Measurements from ENCODE around the gene HDAC9.
A peak's percentile ranks its signal among the peaks of the same experiment; 100 is the strongest.

Gene HDAC9

DNA sequence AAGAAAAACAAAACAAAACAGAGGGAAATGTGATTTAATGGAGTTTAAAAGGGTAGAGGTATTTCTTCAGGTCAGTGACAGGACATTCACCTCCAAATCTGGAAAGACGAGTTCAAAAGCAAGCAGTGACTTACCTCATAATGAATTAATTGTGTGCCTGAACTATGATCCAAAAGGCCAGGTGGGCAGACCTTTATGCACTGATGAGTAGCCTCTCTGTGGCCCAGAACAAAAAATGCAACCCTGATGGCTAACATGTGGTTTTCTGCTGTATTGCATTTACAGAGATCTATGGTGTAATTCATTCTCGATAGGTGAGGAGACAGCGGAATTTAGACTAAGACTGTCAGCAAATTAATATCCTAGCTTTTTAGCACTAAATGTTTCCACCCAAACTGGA lies 142.0 kb downstream of the HDAC9 start:
- no peak for DNase-seq (ENCODE audit: low read depth, low spot score)
- H3K4me3 ChIP-seq (ENCODE audit: low read length) = no peak overlapping the region

GRCh38 chr7:18638594-18639452 lies 143.3 kb downstream of the HDAC9 start:
- no peak for DNase-seq (ENCODE audit: low read depth, low spot score)
- H3K4me3 ChIP-seq (ENCODE audit: low read length) = no peak overlapping the region

GRCh38 chr7:18639711-18640110 lies 144.2 kb downstream of the HDAC9 start:
- no peak overlapping the region for H3K4me3 ChIP-seq (ENCODE audit: low read length)
- no peak for DNase-seq (ENCODE audit: low read depth, low spot score)

GRCh38 chr7:18644981-18645380 lies 149.4 kb downstream of the HDAC9 start:
- H3K4me3 ChIP-seq (ENCODE audit: low read length) = no peak overlapping the region
- DNase-seq (ENCODE audit: low read depth, low spot score) = no peak

DNA sequence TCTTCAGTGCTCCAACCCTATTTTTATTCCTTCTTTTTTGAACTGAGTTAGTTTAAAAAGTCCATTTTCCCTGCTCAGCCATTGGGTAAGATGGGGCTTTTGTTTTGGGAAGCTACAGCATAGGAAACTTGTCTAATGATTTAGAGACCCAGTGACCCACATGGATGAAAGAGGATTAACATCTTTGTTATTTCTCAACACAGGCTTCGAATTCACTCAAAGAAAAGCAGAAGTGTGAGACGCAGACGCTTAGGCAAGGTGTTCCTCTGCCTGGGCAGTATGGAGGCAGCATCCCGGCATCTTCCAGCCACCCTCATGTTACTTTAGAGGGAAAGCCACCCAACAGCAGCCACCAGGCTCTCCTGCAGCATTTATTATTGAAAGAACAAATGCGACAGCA lies 152.0 kb downstream of the HDAC9 start:
- H3K4me3 ChIP-seq (ENCODE audit: low read length) = no peak overlapping the region
- DNase-seq (ENCODE audit: low read depth, low spot score) = no peak

DNA sequence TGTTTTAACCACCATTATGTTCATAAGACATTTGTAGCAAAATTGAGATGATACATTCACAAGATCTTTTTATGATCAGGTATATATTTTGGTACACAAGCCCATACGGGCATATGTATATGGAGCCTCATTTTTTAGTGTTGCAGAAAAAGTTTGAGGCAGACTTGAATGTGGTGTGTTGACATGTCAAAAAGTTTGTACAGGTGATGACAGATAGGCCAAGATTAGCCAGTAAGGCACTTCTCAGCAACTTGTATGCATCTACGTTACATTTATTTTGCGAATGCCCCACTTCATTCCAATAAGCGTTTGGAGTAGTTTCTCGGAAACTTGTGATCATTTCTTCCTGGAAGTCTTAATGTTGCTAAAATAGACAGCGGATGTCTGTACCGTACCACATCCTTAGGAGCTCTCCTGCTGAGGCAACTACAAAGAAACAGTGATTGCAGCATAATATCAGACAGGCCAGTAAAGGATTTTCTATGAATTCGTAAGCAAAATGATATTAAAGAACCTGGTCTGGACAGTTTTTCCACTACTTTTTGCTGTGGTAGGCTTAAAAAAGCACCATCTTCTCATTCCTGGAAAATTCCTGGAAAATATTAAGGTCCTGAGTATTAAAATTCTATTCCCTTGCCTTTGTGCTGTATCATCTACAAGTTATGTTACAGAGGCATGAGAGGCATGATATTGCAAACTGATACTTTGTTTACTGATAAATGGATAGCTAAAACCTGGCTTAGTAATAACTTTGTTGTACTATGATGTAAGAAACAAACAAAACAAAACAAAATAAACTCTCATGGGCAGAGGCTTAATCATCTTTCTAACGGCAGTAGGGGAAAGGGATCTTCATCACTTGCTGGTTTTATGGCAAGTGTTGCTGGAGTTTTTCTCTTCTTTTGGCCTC lies 153.6 kb downstream of the HDAC9 start:
- DNase-seq (ENCODE audit: low read depth, low spot score) = no peak
- H3K4me3 ChIP-seq (ENCODE audit: low read length) = no peak overlapping the region

GRCh38 chr7:18653381-18654155 lies 158.0 kb downstream of the HDAC9 start:
- DNase-seq (ENCODE audit: low read depth, low spot score) = no peak
- no peak overlapping the region for H3K4me3 ChIP-seq (ENCODE audit: low read length)

DNA sequence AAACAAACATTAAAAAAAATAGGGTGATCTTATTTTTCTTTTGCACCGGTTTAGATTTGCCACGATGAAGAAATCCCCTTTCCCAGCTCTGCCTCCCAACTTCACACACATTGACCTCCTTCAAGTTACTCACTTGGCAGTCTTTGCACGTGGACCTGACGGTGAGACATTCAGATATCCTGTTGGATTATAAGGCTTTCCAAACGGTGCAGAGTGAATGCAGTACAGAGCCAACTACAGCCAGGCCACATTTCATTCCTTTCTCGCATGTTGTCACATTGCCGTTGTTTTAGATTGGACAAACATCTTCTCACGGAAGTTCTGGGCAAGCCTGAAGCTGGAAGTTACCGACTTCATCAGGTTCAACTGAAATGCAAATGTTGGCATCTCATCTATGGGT lies 159.2 kb downstream of the HDAC9 start:
- H3K4me3 ChIP-seq (ENCODE audit: low read length) = no peak overlapping the region
- DNase-seq (ENCODE audit: low read depth, low spot score) = no peak

DNA sequence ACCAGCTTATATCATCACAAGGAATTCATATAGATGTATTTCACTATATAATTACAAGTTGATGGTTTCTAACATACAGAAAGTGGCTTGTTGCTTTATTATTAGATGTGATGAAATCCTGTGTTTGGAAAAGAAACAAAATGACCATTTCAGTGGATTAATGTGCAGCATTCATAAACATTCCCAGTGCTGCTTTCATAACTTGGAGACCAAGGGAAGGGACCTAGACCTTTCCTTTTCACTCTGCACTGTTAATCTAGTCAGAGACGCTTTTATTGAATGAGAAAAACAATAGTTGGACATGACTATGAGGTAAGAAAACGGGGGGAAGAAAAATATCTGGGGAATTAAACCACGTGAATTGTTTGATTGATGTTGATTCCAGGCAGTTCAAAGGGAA lies 160.0 kb downstream of the HDAC9 start:
- no peak for DNase-seq (ENCODE audit: low read depth, low spot score)
- H3K4me3 ChIP-seq (ENCODE audit: low read length) = no peak overlapping the region

GRCh38 chr7:18655912-18656311 lies 160.4 kb downstream of the HDAC9 start:
- no peak overlapping the region for H3K4me3 ChIP-seq (ENCODE audit: low read length)
- no peak for DNase-seq (ENCODE audit: low read depth, low spot score)

GRCh38 chr7:18656362-18656761 lies 160.8 kb downstream of the HDAC9 start:
- DNase-seq (ENCODE audit: low read depth, low spot score) = no peak
- no peak overlapping the region for H3K4me3 ChIP-seq (ENCODE audit: low read length)

DNA sequence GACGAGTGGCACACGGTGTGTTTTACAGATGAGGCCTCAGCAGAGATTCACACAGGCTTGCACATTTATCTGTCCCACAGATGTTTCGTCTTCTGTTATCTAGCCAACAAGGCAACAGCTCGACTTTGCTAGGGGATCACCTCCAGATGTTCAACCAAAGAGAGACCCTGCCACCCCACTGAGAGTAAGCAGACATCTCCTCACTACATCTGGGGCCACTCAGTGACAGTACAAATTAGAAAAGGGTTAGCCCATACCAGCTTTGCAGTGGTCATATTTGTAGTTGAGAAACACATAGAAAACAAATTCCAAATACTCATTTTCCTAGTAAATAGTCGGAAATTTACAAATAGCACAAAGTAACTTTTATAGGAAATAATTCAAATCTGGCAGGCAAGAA lies 164.2 kb downstream of the HDAC9 start:
- no peak for DNase-seq (ENCODE audit: low read depth, low spot score)
- no peak overlapping the region for H3K4me3 ChIP-seq (ENCODE audit: low read length)

DNA sequence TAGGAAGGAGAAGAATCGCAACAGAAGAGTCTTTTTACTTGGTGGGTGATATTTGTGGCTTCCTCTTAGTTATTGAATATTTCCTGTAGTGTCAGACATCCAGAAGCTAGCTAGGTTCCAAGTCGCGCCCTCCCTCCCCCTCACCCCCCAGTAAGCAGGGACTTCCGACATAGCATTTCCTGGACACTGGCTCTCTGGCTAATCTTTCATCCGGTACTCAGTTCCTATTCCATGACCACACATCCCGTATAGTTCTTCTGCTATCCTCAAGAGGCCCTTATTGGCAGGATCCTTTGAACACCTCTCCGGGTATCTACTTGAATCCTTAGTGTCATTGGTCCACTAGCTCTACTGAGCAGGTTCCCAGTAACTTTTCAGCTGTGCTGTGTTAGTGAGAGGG lies 167.8 kb downstream of the HDAC9 start:
- no peak overlapping the region for H3K4me3 ChIP-seq (ENCODE audit: low read length)
- DNase-seq (ENCODE audit: low read depth, low spot score) = peak; percentile 0

GRCh38 chr7:18666107-18666728 lies 170.7 kb downstream of the HDAC9 start:
- no peak overlapping the region for H3K4me3 ChIP-seq (ENCODE audit: low read length)
- peak; percentile 60 for DNase-seq (ENCODE audit: low read depth, low spot score)

DNA sequence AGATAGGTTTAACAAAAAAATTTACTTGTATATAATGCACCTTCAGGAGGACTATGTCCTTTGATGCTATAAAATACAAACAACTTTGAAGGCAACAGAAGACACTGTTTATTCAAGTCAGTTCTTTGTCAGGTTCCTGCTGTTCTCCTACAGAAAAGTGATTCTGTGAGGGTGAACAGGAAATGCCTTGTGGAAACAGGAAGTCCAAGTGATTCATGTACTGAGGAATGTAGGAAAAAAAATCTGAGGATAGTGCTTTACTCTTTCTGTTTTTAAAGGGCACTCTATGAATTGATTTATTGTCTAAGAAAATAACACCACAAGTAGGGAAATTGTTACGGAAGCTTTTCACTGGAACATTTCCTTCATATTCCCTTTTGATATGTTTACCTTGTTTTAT lies 171.9 kb downstream of the HDAC9 start:
- no peak overlapping the region for H3K4me3 ChIP-seq (ENCODE audit: low read length)
- DNase-seq (ENCODE audit: low read depth, low spot score) = no peak

DNA sequence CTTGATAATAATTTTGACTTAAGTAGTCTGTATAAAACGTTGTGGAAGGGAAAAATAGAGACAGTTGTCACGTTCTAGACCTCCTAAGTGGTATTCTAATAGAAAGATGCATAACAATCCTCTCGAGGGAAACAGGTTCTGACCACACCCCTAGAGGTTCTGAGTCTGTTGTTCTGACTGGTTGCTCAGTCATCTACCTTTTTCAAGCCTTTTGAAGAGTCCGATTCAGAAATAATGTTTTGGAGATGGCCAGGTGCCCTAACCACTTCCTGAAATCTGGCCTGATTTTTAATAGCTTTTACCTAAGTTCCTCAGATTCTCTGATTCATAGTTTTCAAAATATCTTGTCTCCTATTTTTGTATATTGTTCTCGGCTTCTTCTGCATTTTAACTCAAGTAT lies 175.6 kb downstream of the HDAC9 start:
- DNase-seq (ENCODE audit: low read depth, low spot score) = no peak
- no peak overlapping the region for H3K4me3 ChIP-seq (ENCODE audit: low read length)

- no peak overlapping the region for H3K4me3 ChIP-seq (ENCODE audit: low read length)
- DNase-seq (ENCODE audit: low read depth, low spot score) = no peak
Observed at GRCh38 chr7:18675579-18675978, 180.0 kb downstream of the HDAC9 start.

DNA sequence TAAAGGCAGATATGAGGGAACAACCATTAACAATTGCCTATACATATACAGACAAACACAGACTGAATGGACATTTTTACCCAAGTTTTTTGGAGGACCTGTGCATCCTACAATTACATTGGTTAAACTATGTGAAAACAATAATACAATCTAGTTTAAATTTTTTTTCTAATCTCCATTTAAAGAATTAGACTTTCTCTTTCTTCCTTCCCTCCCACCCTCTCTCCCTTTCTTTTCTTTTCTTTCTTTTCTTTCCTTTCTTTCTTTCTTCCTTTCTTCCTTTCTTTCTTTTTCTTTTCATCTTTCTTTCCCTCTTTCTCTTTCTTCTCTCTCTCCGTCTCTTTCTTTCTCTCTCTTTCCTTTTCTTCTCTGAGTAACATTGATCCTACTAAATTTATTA lies 183.7 kb downstream of the HDAC9 start:
- no peak overlapping the region for H3K4me3 ChIP-seq (ENCODE audit: low read length)
- DNase-seq (ENCODE audit: low read depth, low spot score) = no peak

GRCh38 chr7:18680576-18680975 lies 185.0 kb downstream of the HDAC9 start:
- H3K4me3 ChIP-seq (ENCODE audit: low read length) = no peak overlapping the region
- no peak for DNase-seq (ENCODE audit: low read depth, low spot score)
